Measurements from ENCODE around the gene KIAA1671. TPM values are rescaled to one million over a fixed set of nuclear protein-coding genes. Genes with fewer than 3 reads are reported as not detected.
"Not testable (repeated sequence)": the region's sequence is repeated elsewhere in the genome, so short reads cannot be mapped to it uniquely, and the experiment has no call there.

KIAA1671 gene
- total RNA-seq, 6 experiments from 2014 or later, result 1.3 to 5.0 (median 1.6) TPM

DNA sequence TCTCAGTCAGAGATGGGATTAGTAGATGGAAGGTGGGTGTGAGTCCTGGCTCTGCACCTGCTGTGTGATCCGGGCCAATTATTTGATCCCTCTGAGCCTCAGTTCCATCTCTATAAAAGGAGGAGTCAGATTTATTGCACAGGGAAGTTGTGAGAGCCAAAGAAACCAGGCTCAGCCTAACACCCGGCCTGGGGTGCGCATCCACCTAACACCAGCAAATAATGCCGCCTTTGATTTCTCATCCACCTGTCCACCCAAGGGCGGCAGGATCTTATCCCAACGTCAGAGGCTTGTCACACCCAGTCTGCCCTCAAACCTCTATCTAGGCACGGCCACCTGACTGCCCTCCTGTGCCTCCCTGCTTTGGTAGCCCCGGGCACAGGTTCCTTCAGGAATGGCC lies 269.3 kb downstream of the KIAA1671 start:
- Mint-ChIP-seq H3K36me3 (ENCODE audit: low read depth) (no peaks in the 10 kb centered on the region), H3K4me3 (no peak overlapping the region), H3K27me3 (ENCODE audit: insufficient read depth) (peaks cover 13% of the 10 kb centered on the region), H3K9me3 (peaks cover 5% of the 10 kb centered on the region; the same call in 1 of the 2 replicates), H3K4me1 (ENCODE audit: low read depth) (no peaks in the 10 kb centered on the region), H3K27ac (no peak overlapping the region)
- DNase-seq, result no peak
- TF ChIP-seq, protein P1, sequence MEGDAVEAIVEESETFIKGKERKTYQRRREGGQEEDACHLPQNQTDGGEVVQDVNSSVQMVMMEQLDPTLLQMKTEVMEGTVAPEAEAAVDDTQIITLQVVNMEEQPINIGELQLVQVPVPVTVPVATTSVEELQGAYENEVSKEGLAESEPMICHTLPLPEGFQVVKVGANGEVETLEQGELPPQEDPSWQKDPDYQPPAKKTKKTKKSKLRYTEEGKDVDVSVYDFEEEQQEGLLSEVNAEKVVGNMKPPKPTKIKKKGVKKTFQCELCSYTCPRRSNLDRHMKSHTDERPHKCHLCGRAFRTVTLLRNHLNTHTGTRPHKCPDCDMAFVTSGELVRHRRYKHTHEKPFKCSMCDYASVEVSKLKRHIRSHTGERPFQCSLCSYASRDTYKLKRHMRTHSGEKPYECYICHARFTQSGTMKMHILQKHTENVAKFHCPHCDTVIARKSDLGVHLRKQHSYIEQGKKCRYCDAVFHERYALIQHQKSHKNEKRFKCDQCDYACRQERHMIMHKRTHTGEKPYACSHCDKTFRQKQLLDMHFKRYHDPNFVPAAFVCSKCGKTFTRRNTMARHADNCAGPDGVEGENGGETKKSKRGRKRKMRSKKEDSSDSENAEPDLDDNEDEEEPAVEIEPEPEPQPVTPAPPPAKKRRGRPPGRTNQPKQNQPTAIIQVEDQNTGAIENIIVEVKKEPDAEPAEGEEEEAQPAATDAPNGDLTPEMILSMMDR (IDR thresholded peaks at IDR 0.05), result no peak

GRCh38 chr22:25223269-25223850 lies 270.8 kb downstream of the KIAA1671 start:
- Mint-ChIP-seq H3K9me3 (no peaks in the 10 kb centered on the region), H3K4me3 (no peak overlapping the region), H3K27ac (no peak overlapping the region), H3K36me3 (ENCODE audit: low read depth) (no peaks in the 10 kb centered on the region), H3K4me1 (ENCODE audit: low read depth) (no peaks in the 10 kb centered on the region), H3K27me3 (ENCODE audit: insufficient read depth) (peaks cover 15% of the 10 kb centered on the region)
- TF ChIP-seq, protein P1 (IDR thresholded peaks at IDR 0.05), result no peak
- DNase-seq, result no peak

GRCh38 chr22:25228822-25229221 lies 276.3 kb downstream of the KIAA1671 start:
- no peak for DNase-seq
- H3K27me3 Mint-ChIP-seq (ENCODE audit: insufficient read depth), result peaks cover 6% of the 10 kb centered on the region; the same call in 1 of the 2 replicates

GRCh38 chr22:25230760-25231159 lies 278.2 kb downstream of the KIAA1671 start:
- not testable (repeated sequence) for H3K36me3 Mint-ChIP-seq (ENCODE audit: low read depth); H3K9me3 Mint-ChIP-seq; H3K4me1 Mint-ChIP-seq (ENCODE audit: low read depth); H3K4me3 Mint-ChIP-seq; H3K27me3 Mint-ChIP-seq (ENCODE audit: insufficient read depth); DNase-seq; H3K27ac Mint-ChIP-seq

More at GRCh38 chr22:25228822-25229221, 276.3 kb downstream of the KIAA1671 start:
- Mint-ChIP-seq H3K4me3 (no peak overlapping the region), H3K4me1 (ENCODE audit: low read depth) (no peaks in the 10 kb centered on the region), H3K36me3 (ENCODE audit: low read depth) (no peaks in the 10 kb centered on the region), H3K27ac (no peak overlapping the region), H3K9me3 (peaks cover 7% of the 10 kb centered on the region)
- TF ChIP-seq, protein P1 (IDR thresholded peaks at IDR 0.05), result no peak

DNA sequence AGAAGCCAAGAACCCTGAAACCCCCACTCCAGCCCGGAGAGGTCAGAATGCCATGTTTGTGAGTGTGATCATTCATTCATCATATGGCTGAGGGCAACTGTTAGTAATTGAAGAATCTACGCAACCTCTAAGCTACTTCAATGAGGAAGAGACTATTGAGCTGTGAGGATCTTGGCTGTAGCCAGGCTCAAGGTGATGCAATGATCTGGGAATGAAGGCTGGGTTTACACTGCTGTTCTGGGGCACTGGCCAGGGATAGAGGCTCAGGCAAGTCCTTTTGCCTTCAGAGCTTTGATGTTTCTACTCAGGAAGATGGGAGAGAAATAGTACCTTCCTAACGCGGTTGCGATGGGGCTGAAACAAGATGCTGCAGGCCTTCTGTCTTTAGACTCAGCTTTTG lies 279.8 kb downstream of the KIAA1671 start:
- Mint-ChIP-seq H3K27ac (no peak overlapping the region), H3K36me3 (ENCODE audit: low read depth) (no peaks in the 10 kb centered on the region), H3K4me1 (ENCODE audit: low read depth) (peaks cover 4% of the 10 kb centered on the region; the same call in 1 of the 2 replicates), H3K4me3 (no peak overlapping the region), H3K27me3 (ENCODE audit: insufficient read depth) (peaks cover 3% of the 10 kb centered on the region; the same call in 1 of the 2 replicates), H3K9me3 (peaks cover 7% of the 10 kb centered on the region)
- DNase-seq, result no peak
- TF ChIP-seq, protein P1 (IDR thresholded peaks at IDR 0.05), result no peak

GRCh38 chr22:25233706-25234105 lies 281.2 kb downstream of the KIAA1671 start:
- not testable (repeated sequence) for H3K4me1 Mint-ChIP-seq (ENCODE audit: low read depth); H3K4me3 Mint-ChIP-seq; H3K27me3 Mint-ChIP-seq (ENCODE audit: insufficient read depth); H3K9me3 Mint-ChIP-seq; H3K36me3 Mint-ChIP-seq (ENCODE audit: low read depth); DNase-seq; H3K27ac Mint-ChIP-seq

All from HFFc6 (cell line).